GM12878 (cell line): ENCODE measurements around the gene JAG1. TPM values are rescaled to one million over a fixed set of nuclear protein-coding genes. Genes with fewer than 3 reads are reported as not detected.

Experiments used
- ATAC-seq: fragments of 200-7000 bp; cut with Tn5 transposase; 3 replicates; pipeline ENCODE4 v1.9.1; 2020; ENCODE audit warnings: mild to moderate bottlenecking, moderate library complexity
- BruUV-seq: library from RNA; stranded (reverse); fragments of 400-500 nt; replicated peaks from 2 replicates; lab custom pipeline; 2021; lab: Mats Ljungman, UMichigan
- CTCF ChIA-PET: fragments of 300-600 bp; sonication (Branson Sonifier 250); formaldehyde crosslinking; extraction: SDS; loops from one replicate; lab custom pipeline; 2021; ENCODE audit warnings: inconsistent platforms; lab: Yijun Ruan, JAX
- POLR2A ChIA-PET: fragments of 350-600 bp; formaldehyde crosslinking; extraction: SDS; loops from one replicate; lab custom pipeline; 2021; ENCODE audit warnings: inconsistent platforms; lab: Charles Lee
- RAD21 ChIA-PET: fragments of 300-600 bp; sonication (Branson Sonifier 250); formaldehyde crosslinking; loops from one replicate; lab custom pipeline; 2023; ENCODE audit warnings: antibody characterized with exemption; ENCODE audit not compliant: unreplicated experiment; lab: Charles Lee
- SMC1A ChIA-PET: fragments of 300-600 bp; sonication (Branson Sonifier 250); formaldehyde crosslinking; loops from one replicate; lab custom pipeline; 2023; ENCODE audit not compliant: unreplicated experiment, uncharacterized antibody; lab: Charles Lee
- DNase-seq: peaks from one replicate; pipeline ENCODE4 v3.0.0-alpha.2; 2011; ENCODE audit warnings: low read depth, low spot score
- FAIRE-seq: peaks from 3 replicates; lab custom pipeline; 2011; peaks lifted over from hg19 to GRCh38; lab: Jason Lieb, UNC
- H2AFZ ChIP-seq: 2 replicates; pipeline ENCODE4 v1.6.0; 2011; ENCODE audit warnings: low read depth, low read length, control low read depth; ENCODE audit not compliant: control insufficient read depth
- H3K27ac ChIP-seq: 2 replicates; pipeline ENCODE4 v1.5.1; 2011; ENCODE audit warnings: control low read depth; ENCODE audit not compliant: control insufficient read depth, insufficient read depth
- H3K27me3 ChIP-seq, 2 experiments: replicated peaks in 1 of 2; 2 replicates each; pipeline versions ENCODE4 v1.6.0 to v1.6.1; 2011; ENCODE audit warnings: low read length in 1 of 2; ENCODE audit not compliant: control insufficient read depth in 2 of 2, insufficient read depth in 2 of 2
- H3K36me3 ChIP-seq, 2 experiments: 2 replicates each; pipeline ENCODE4 v1.5.1; 2011; ENCODE audit warnings: low read length in 1 of 2; ENCODE audit not compliant: control insufficient read depth in 2 of 2, insufficient read depth in 2 of 2
- H3K4me1 ChIP-seq: 2 replicates; pipeline ENCODE4 v1.6.1; 2011; ENCODE audit warnings: mild to moderate bottlenecking, low read length, moderate library complexity, mixed read lengths; ENCODE audit not compliant: control insufficient read depth, insufficient read depth
- H3K4me2 ChIP-seq: 2 replicates; pipeline ENCODE4 v1.6.0; 2011; ENCODE audit warnings: control low read depth; ENCODE audit not compliant: control insufficient read depth, insufficient read depth
- H3K4me3 ChIP-seq: fragments of 200-600 bp; sonication (generic); 2 replicates; pipeline ENCODE4 v1.5.1; 2016
- H3K79me2 ChIP-seq: 2 replicates; pipeline ENCODE4 v1.6.0; 2011; ENCODE audit warnings: low read length; ENCODE audit not compliant: control insufficient read depth, insufficient read depth
- H3K9ac ChIP-seq: 2 replicates; pipeline ENCODE4 v1.8.0; 2011; ENCODE audit warnings: low read length, control low read depth, mixed read lengths; ENCODE audit not compliant: control insufficient read depth, insufficient read depth
- H3K9me3 ChIP-seq: replicated peaks from 3 replicates; pipeline ENCODE4 v1.5.1; 2011; ENCODE audit warnings: mild to moderate bottlenecking, low read length; ENCODE audit not compliant: control insufficient read depth, insufficient read depth
- H4K20me1 ChIP-seq: 2 replicates; pipeline ENCODE4 v1.6.0; 2011; ENCODE audit not compliant: control insufficient read depth, insufficient read depth
- ATF7 ChIP-seq: fragments of 450-650 bp; IDR thresholded peaks from 2 replicates; pipeline ENCODE4 v1.6.1; 2016; ENCODE audit warnings: low read depth, mild to moderate bottlenecking
- BACH1 ChIP-seq: fragments of 450-650 bp; IDR thresholded peaks from 2 replicates; pipeline ENCODE4 v1.6.1; 2017; ENCODE audit warnings: mild to moderate bottlenecking, borderline replicate concordance
- CBX3 ChIP-seq: fragments of 200-600 bp; sonication (generic); IDR thresholded peaks from 2 replicates; pipeline ENCODE4 v1.6.1; 2016; ENCODE audit warnings: low read depth, borderline replicate concordance
- EZH2 ChIP-seq: IDR thresholded peaks from 2 replicates; pipeline ENCODE4 v1.6.1; 2012; ENCODE audit warnings: low read depth, mild to moderate bottlenecking, control low read depth, inconsistent platforms, low read length, borderline replicate concordance; ENCODE audit not compliant: control insufficient read depth
- FOXK2 ChIP-seq: fragments of 450-650 bp; IDR thresholded peaks from 2 replicates; pipeline ENCODE4 v1.6.1; 2017; ENCODE audit warnings: mild to moderate bottlenecking, moderate library complexity
- HCFC1 ChIP-seq: fragments of 150-350 bp; IDR thresholded peaks from 2 replicates; pipeline ENCODE4 v1.6.1; 2014; ENCODE audit warnings: low read length
- IRF3 ChIP-seq: fragments of 450-650 bp; IDR thresholded peaks from 2 replicates; pipeline ENCODE4 v1.6.1; 2014; ENCODE audit warnings: mild to moderate bottlenecking
- NFXL1 ChIP-seq: fragments of 450-650 bp; IDR thresholded peaks from 2 replicates; pipeline ENCODE4 v1.6.1; 2017; ENCODE audit warnings: antibody characterized with exemption, mild to moderate bottlenecking, borderline replicate concordance
- NRF1 ChIP-seq: conservative IDR thresholded peaks from 2 replicates; pipeline ENCODE4 v1.6.1; 2011; ENCODE audit warnings: mild to moderate bottlenecking, low read depth, low read length, improper control_type of control experiment
- POLR2AphosphoS2 ChIP-seq: IDR thresholded peaks from 2 replicates; pipeline ENCODE4 v1.6.1; 2011; ENCODE audit warnings: low read depth, mild to moderate bottlenecking, low read length, improper control_type of control experiment, moderate library complexity
- POU2F2 ChIP-seq: IDR thresholded peaks from 3 replicates; pipeline ENCODE4 v1.6.1; 2011; ENCODE audit warnings: low read depth, mild to moderate bottlenecking, low read length, borderline replicate concordance
- SIN3A ChIP-seq: IDR thresholded peaks from 2 replicates; pipeline ENCODE4 v1.6.1; 2012; ENCODE audit warnings: low read depth, low read length, improper control_type of control experiment
- STAT1 ChIP-seq: fragments of 450-650 bp; conservative IDR thresholded peaks from 2 replicates; pipeline ENCODE4 v1.6.1; 2014; ENCODE audit warnings: antibody characterized with exemption, mild to moderate bottlenecking
- TCF7 ChIP-seq: IDR thresholded peaks from 2 replicates; pipeline ENCODE4 v1.6.1; 2014; ENCODE audit warnings: antibody characterized with exemption, borderline replicate concordance
- WRNIP1 ChIP-seq: IDR thresholded peaks from 2 replicates; pipeline ENCODE4 v1.6.1; 2011; ENCODE audit warnings: low read depth, low read length, improper control_type of control experiment, borderline replicate concordance
- ZBTB4 ChIP-seq: fragments of 450-650 bp; formaldehyde crosslinking; IDR thresholded peaks from 2 replicates; pipeline ENCODE4 v1.4.0; 2022; ENCODE audit warnings: mild to moderate bottlenecking, moderate library complexity
- in situ Hi-C: fragments of 300-500 bp; cut with MboI; formaldehyde crosslinking; loops from 9 replicates; pipeline ENCODE4 v1.14.3; 2018; ENCODE audit warnings: mixed read lengths
- intact Hi-C: fragments of 100-400 bp; cut with micrococcal nuclease; formaldehyde crosslinking; loops from one replicate; pipeline ENCODE4 v1.14.2; 2022; ENCODE audit not compliant: unreplicated experiment
- polyA plus RNA-seq, 11 experiments: library from polyadenylated mRNA; depleted of rRNA in 4 of 11; unstranded in 6 of 11; stranded (reverse) in 5 of 11; fragments of >200 nt; fragmentation: Nextera tagmentation in 4 of 11; fragmentation: Illumina TruSeq in 1 of 11; extraction: Ambion mirVana in 4 of 11; extraction: Trizol in 1 of 11; gene quantifications; 1 replicate in 1 of 11; 2 replicates in 10 of 11; pipeline versions ENCODE4 v1.2.1 to v1.2.3, GENCODE V29; 2011 to 2016; ENCODE audit warnings: inconsistent platforms in 2 of 11, missing spikeins in 2 of 11, low read depth in 1 of 11
- total RNA-seq, 4 experiments: library from RNA; depleted of rRNA in 3 of 4; stranded (reverse); fragments of >200 nt in 3 of 4; fragmentation: Illumina TruSeq in 1 of 4; extraction: Trizol in 1 of 4; gene quantifications; 2 replicates each; pipeline versions ENCODE4 v1.2.1 to v1.2.3, GENCODE V29; 2013 to 2021

Gene JAG1
- total and polyA plus RNA-seq, 10 of the 15 experiments (the other 5 are each of a cell fraction or from before 2014, with no cell fraction given): 0.66 to 6.9 (median 1.8) TPM

- CTCF ChIA-PET: no interaction called here
- H4K20me1 ChIP-seq: no peaks in the 10 kb centered on the region
- TF ChIP-seq IRF3: no peak
- TF ChIP-seq POLR2AphosphoS2: no peak
- no peak for TF ChIP-seq NFXL1
- no peak for TF ChIP-seq TCF7
- no peak for TF ChIP-seq BACH1
- no peak for TF ChIP-seq CBX3
- no peak for TF ChIP-seq WRNIP1
- TF ChIP-seq ATF7: no peak
- TF ChIP-seq SIN3A: no peak
- TF ChIP-seq NRF1: no peak
- TF ChIP-seq POU2F2: no peak
- no peak for TF ChIP-seq STAT1
- no peak for TF ChIP-seq ZBTB4 (CRISPR knock-in tag)
- no peak for TF ChIP-seq FOXK2
- no peak for TF ChIP-seq EZH2
- no peak for TF ChIP-seq HCFC1
- TF ChIP-seq, all 136 proteins: peak for 0
- intact Hi-C loops (no loop called here), in situ Hi-C loops (no loop called here)
- Histone ChIP-seq H2AFZ (no peak overlapping the region), H3K36me3 (no peaks in the 10 kb centered on the region), H3K4me3 (no peak overlapping the region), H3K4me2 (no peak overlapping the region), H3K9ac (no peak overlapping the region), H3K4me1 (no peaks in the 10 kb centered on the region), H3K9me3 (no peaks in the 10 kb centered on the region), H3K27me3 (no peaks in the 10 kb centered on the region), H3K27ac (no peak overlapping the region), H3K79me2 (no peaks in the 10 kb centered on the region)
- POLR2A ChIA-PET: no interaction called here
- DNase-seq (no peak), FAIRE-seq (no peak), ATAC-seq (no peak)
- no TSS peak for BruUV-seq
- RAD21 ChIA-PET: no interaction called here
- SMC1A ChIA-PET: no interaction called here
These were observed 43.1 kb upstream of the JAG1 start for GRCh38 chr20:10716855-10717254.
